Left forelimb (tissue), 1 donor: ENCODE measurements around the gene TRRAP.
A peak's percentile ranks its signal among the peaks of the same experiment; 100 is the strongest.
"Not testable (repeated sequence)": the region's sequence is repeated elsewhere in the genome, so short reads cannot be mapped to it uniquely, and the experiment has no call there.

Experiments
- DNase-seq: peaks from one replicate; pipeline ENCODE4 v3.0.0-alpha.2; 2018; ENCODE audit warnings: low spot score

The TRRAP gene

GRCh38 chr7:98866765-98867164 lies 11.6 kb upstream of the TRRAP start:
- DNase-seq: no peak

- DNase-seq: no peak
These were observed 9.9 kb upstream of the TRRAP start for GRCh38 chr7:98868450-98868849.

GRCh38 chr7:98869027-98869596 lies 9.2 kb upstream of the TRRAP start:
- peak; percentile 37 for DNase-seq

- DNase-seq: peak; percentile 62
These were observed 8.7 kb upstream of the TRRAP start, which contains the start of gene TMEM130 for GRCh38 chr7:98869597-98870120. TSS of gene TMEM130 (minus strand) at chr7:98870014. CDS start at chr7:98869861, 153 bp downstream.

- no peak for DNase-seq
These were observed 8.1 kb upstream of the TRRAP start for GRCh38 chr7:98870121-98870651.

- no peak for DNase-seq
These were observed 7.4 kb upstream of the TRRAP start for GRCh38 chr7:98870807-98871491.

GRCh38 chr7:98872328-98872924 lies 5.9 kb upstream of the TRRAP start:
- no peak for DNase-seq

GRCh38 chr7:98873610-98874009 lies 4.7 kb upstream of the TRRAP start:
- DNase-seq: not testable (repeated sequence)

- DNase-seq: no peak
These were observed 3.4 kb upstream of the TRRAP start for GRCh38 chr7:98874942-98875341.

- DNase-seq: no peak
These were observed 2.8 kb upstream of the TRRAP start for GRCh38 chr7:98875501-98875900.

GRCh38 chr7:98877146-98877545 lies 1.2 kb upstream of the TRRAP start:
- DNase-seq: no peak

GRCh38 chr7:98877692-98878364 lies 504 bp upstream of the TRRAP start:
- DNase-seq: no peak

GRCh38 chr7:98879198-98879978 lies 1.1 kb downstream of the TRRAP start:
- no peak for DNase-seq

GRCh38 chr7:98879979-98880315 lies 1.6 kb downstream of the TRRAP start:
- DNase-seq: no peak

- DNase-seq: no peak
These were observed 2.2 kb downstream of the TRRAP start for GRCh38 chr7:98880485-98880884.

GRCh38 chr7:98881561-98882315 lies 3.4 kb downstream of the TRRAP start:
- DNase-seq: no peak

- no peak for DNase-seq
These were observed 6.1 kb downstream of the TRRAP start for GRCh38 chr7:98884416-98884815.

- DNase-seq: no peak
These were observed 8.7 kb downstream of the TRRAP start for GRCh38 chr7:98887038-98887437.

GRCh38 chr7:98892609-98893008 lies 14.3 kb downstream of the TRRAP start:
- DNase-seq: no peak

GRCh38 chr7:98899816-98900215 lies 21.5 kb downstream of the TRRAP start:
- no peak for DNase-seq

GRCh38 chr7:98900815-98901214 lies 22.5 kb downstream of the TRRAP start:
- no peak for DNase-seq
